Measurements from ENCODE around the gene SMARCC1. TPM values are rescaled to one million over a fixed set of nuclear protein-coding genes. Genes with fewer than 3 reads are reported as not detected.

The SMARCC1 gene
- total RNA-seq, 1 experiment from 2014 or later, result 168 TPM

GRCh38 chr3:47536221-47536891 is 245.3 kb downstream of the SMARCC1 start:
- H3K27me3 ChIP-seq (ENCODE audit: insufficient read depth, low read length), result no peaks in the 10 kb centered on the region
- RAD21 ChIA-PET (ENCODE audit: low non-redundant PET in 1 of 2, low total read pairs in 2 of 2, uncharacterized antibody in 2 of 2, unreplicated experiment in 2 of 2), result no interaction called here
- no peaks in the 10 kb centered on the region for H3K9me2 ChIP-seq (ENCODE audit: insufficient read depth)
- no peaks in the 10 kb centered on the region for H3K36me3 ChIP-seq (ENCODE audit: control insufficient read depth in 1 of 2, insufficient read depth in 2 of 2, low read length in 2 of 2)
- H3K27ac ChIP-seq (ENCODE audit: low read depth, low read length), result no peak overlapping the region
- DNase-seq (ENCODE audit: low read depth, low spot score) (no peak), ATAC-seq (no peak)
- H3K79me2 ChIP-seq (ENCODE audit: insufficient read depth, low read length), result no peaks in the 10 kb centered on the region
- no peaks in the 10 kb centered on the region for H4K20me1 ChIP-seq (ENCODE audit: insufficient read depth)
- no peaks in the 10 kb centered on the region for H3K4me1 ChIP-seq (ENCODE audit: control insufficient read depth in 1 of 2, insufficient read depth in 2 of 2, low read length in 2 of 2)
- H3K4me2 ChIP-seq (ENCODE audit: low read length), result no peak overlapping the region
- H3K4me3 ChIP-seq (replicated peaks in 1 of 2; ENCODE audit: low read depth in 1 of 2, low read length in 2 of 2), result no peak overlapping the region
- no peak overlapping the region for H3K9ac ChIP-seq (ENCODE audit: low read length)
- intact Hi-C loops (cut with micrococcal nuclease), result no loop called here
- POLR2A ChIA-PET, result no interaction called here
- H2AFZ ChIP-seq (ENCODE audit: low read depth, low read length, poor library complexity, severe bottlenecking), result no peak overlapping the region
- BruUV-seq (replicated peaks), result no TSS peak
- TF ChIP-seq EZH2phosphoT487 (IDR thresholded peaks at IDR 0.05; ENCODE audit: borderline replicate concordance) (no peak), EZH2 (IDR thresholded peaks at IDR 0.05) (no peak), ZFX (IDR thresholded peaks at IDR 0.05) (no peak), SIN3A (IDR thresholded peaks at IDR 0.05; ENCODE audit: low read depth) (no peak), EGR1 (IDR thresholded peaks at IDR 0.05; ENCODE audit: low read depth) (no peak), REST (IDR thresholded peaks at IDR 0.05; ENCODE audit: low read depth) (no peak), RAD21 (IDR thresholded peaks at IDR 0.05; ENCODE audit: low read depth) (no peak), ELF1 (IDR thresholded peaks at IDR 0.05; ENCODE audit: borderline replicate concordance, low read depth) (no peak), YY1 (IDR thresholded peaks at IDR 0.05; ENCODE audit: extremely low read depth, insufficient replicate concordance, low read depth, low read length) (no peak), SP1 (IDR thresholded peaks at IDR 0.05; ENCODE audit: low read depth) (no peak), POLR2A (IDR thresholded peaks at IDR 0.05; ENCODE audit: borderline replicate concordance, extremely low read depth, insufficient read depth, insufficient read length) (no peak), POLR2AphosphoS5 (IDR thresholded peaks at IDR 0.05; ENCODE audit: low read depth, low read length) (no peak)
- TF ChIP-seq, protein P1, sequence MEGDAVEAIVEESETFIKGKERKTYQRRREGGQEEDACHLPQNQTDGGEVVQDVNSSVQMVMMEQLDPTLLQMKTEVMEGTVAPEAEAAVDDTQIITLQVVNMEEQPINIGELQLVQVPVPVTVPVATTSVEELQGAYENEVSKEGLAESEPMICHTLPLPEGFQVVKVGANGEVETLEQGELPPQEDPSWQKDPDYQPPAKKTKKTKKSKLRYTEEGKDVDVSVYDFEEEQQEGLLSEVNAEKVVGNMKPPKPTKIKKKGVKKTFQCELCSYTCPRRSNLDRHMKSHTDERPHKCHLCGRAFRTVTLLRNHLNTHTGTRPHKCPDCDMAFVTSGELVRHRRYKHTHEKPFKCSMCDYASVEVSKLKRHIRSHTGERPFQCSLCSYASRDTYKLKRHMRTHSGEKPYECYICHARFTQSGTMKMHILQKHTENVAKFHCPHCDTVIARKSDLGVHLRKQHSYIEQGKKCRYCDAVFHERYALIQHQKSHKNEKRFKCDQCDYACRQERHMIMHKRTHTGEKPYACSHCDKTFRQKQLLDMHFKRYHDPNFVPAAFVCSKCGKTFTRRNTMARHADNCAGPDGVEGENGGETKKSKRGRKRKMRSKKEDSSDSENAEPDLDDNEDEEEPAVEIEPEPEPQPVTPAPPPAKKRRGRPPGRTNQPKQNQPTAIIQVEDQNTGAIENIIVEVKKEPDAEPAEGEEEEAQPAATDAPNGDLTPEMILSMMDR (IDR thresholded peaks at IDR 0.05 in 2 of 3, conservative IDR thresholded peaks at IDR 0.05 in 1 of 3; ENCODE audit: borderline replicate concordance in 1 of 3, insufficient read depth in 1 of 3, low read depth in 2 of 3, low read length in 2 of 3), result no peak
- TF ChIP-seq, protein P2, sequence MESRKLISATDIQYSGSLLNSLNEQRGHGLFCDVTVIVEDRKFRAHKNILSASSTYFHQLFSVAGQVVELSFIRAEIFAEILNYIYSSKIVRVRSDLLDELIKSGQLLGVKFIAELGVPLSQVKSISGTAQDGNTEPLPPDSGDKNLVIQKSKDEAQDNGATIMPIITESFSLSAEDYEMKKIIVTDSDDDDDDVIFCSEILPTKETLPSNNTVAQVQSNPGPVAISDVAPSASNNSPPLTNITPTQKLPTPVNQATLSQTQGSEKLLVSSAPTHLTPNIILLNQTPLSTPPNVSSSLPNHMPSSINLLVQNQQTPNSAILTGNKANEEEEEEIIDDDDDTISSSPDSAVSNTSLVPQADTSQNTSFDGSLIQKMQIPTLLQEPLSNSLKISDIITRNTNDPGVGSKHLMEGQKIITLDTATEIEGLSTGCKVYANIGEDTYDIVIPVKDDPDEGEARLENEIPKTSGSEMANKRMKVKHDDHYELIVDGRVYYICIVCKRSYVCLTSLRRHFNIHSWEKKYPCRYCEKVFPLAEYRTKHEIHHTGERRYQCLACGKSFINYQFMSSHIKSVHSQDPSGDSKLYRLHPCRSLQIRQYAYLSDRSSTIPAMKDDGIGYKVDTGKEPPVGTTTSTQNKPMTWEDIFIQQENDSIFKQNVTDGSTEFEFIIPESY (IDR thresholded peaks at IDR 0.05; ENCODE audit: extremely low read depth, insufficient replicate concordance, low read length), result no peak
- H3K9me3 ChIP-seq (ENCODE audit: control insufficient read depth in 1 of 2, insufficient read depth in 1 of 2, low read depth in 1 of 2, low read length in 2 of 2), result no peaks in the 10 kb centered on the region
- CTCF ChIA-PET, result no interaction called here
